ENCODE results near the gene TSPAN18.

TSPAN18 gene

GRCh38 chr11:44893846-44894617, 167.3 kb downstream of the TSPAN18 start:
- peak; percentile 86 for TF ChIP-seq CTCF (IDR thresholded peaks at IDR 0.05; ENCODE audit: borderline replicate concordance, insufficient read depth, low read depth, low read length)
- H3K4me3 ChIP-seq (ENCODE audit: low read depth, low read length), result no peak overlapping the region

- TF ChIP-seq CTCF (IDR thresholded peaks at IDR 0.05; ENCODE audit: borderline replicate concordance, insufficient read depth, low read depth, low read length), result no peak
- H3K4me3 ChIP-seq (ENCODE audit: low read depth, low read length), result no peak overlapping the region
Observed at GRCh38 chr11:44899959-44900358, 173.2 kb downstream of the TSPAN18 start.

- TF ChIP-seq CTCF (IDR thresholded peaks at IDR 0.05; ENCODE audit: borderline replicate concordance, insufficient read depth, low read depth, low read length), result no peak
- no peak overlapping the region for H3K4me3 ChIP-seq (ENCODE audit: low read depth, low read length)
Observed at GRCh38 chr11:44901120-44901633, 174.4 kb downstream of the TSPAN18 start.

- H3K4me3 ChIP-seq (ENCODE audit: low read depth, low read length), result no peak overlapping the region
- TF ChIP-seq CTCF (IDR thresholded peaks at IDR 0.05; ENCODE audit: borderline replicate concordance, insufficient read depth, low read depth, low read length), result no peak
Observed at GRCh38 chr11:44901786-44902185, 175.0 kb downstream of the TSPAN18 start.

GRCh38 chr11:44903035-44903434, 176.3 kb downstream of the TSPAN18 start:
- no peak overlapping the region for H3K4me3 ChIP-seq (ENCODE audit: low read depth, low read length)
- TF ChIP-seq CTCF (IDR thresholded peaks at IDR 0.05; ENCODE audit: borderline replicate concordance, insufficient read depth, low read depth, low read length), result no peak

- no peak for TF ChIP-seq CTCF (IDR thresholded peaks at IDR 0.05; ENCODE audit: borderline replicate concordance, insufficient read depth, low read depth, low read length)
- no peak overlapping the region for H3K4me3 ChIP-seq (ENCODE audit: low read depth, low read length)
Observed at GRCh38 chr11:44903518-44903917, 176.8 kb downstream of the TSPAN18 start.
